K562 (cell line): ENCODE data around the gene CTDSP1. TPM values are rescaled to one million over a fixed set of nuclear protein-coding genes. Genes with fewer than 3 reads are reported as not detected.

Experiments
- BDP1 ChIP-seq: IDR thresholded peaks from 3 replicates; pipeline ENCODE4 v1.6.1; 2011; ENCODE audit not compliant: insufficient read length, insufficient read depth
- CBX8 ChIP-seq: fragments of 200-600 bp; sonication (generic); IDR thresholded peaks from 2 replicates; pipeline ENCODE4 v1.6.1; 2012; ENCODE audit warnings: borderline replicate concordance, mixed run types, low read depth, mild to moderate bottlenecking, moderate library complexity, mixed read lengths, low read length, control low read depth, inconsistent platforms; ENCODE audit not compliant: poor library complexity, severe bottlenecking; ENCODE audit errors: extremely low read depth
- DPF2 ChIP-seq: fragments of 450-650 bp; IDR thresholded peaks from 2 replicates; pipeline ENCODE4 v1.6.1; 2016
- GABPB1 ChIP-seq: sonication (generic); formaldehyde crosslinking; IDR thresholded peaks from 2 replicates; pipeline ENCODE4 v1.8.0; 2022; ENCODE audit warnings: mild to moderate bottlenecking, missing genetic modification reagents
- LARP7 ChIP-seq: fragments of 450-650 bp; IDR thresholded peaks from 2 replicates; pipeline ENCODE4 v1.6.1; 2016
- MCM7 ChIP-seq, 2 experiments: fragments of 450-650 bp; IDR thresholded peaks; 2 replicates each; pipeline ENCODE4 v1.6.1; 2016 to 2018
- MEF2D ChIP-seq: conservative IDR thresholded peaks from 2 replicates; pipeline ENCODE4 v1.6.1; 2016; ENCODE audit warnings: low read depth, missing genetic modification characterization, missing compliant biosample characterization
- PKNOX1 ChIP-seq: fragments of 450-650 bp; IDR thresholded peaks from 2 replicates; pipeline ENCODE4 v1.6.1; 2016
- PYGO2 ChIP-seq: fragments of 450-650 bp; IDR thresholded peaks from 2 replicates; pipeline ENCODE4 v1.6.1; 2016; ENCODE audit warnings: mild to moderate bottlenecking, missing genetic modification characterization, moderate library complexity, missing compliant biosample characterization
- RBM22 ChIP-seq: fragments of 200-400 bp; formaldehyde crosslinking; IDR thresholded peaks from 2 replicates; pipeline ENCODE4 v1.6.1; 2018; ENCODE audit warnings: low read length, low read depth; ENCODE audit not compliant: poor library complexity, severe bottlenecking
- SAFB ChIP-seq: fragments of 200-400 bp; formaldehyde crosslinking; IDR thresholded peaks from 2 replicates; pipeline ENCODE4 v1.6.1; 2017; ENCODE audit warnings: low read depth, low read length, borderline replicate concordance
- SAFB2 ChIP-seq: fragments of 200-400 bp; formaldehyde crosslinking; IDR thresholded peaks from 2 replicates; pipeline ENCODE4 v1.6.1; 2018; ENCODE audit warnings: borderline replicate concordance, low read length, low read depth, moderate library complexity; ENCODE audit not compliant: severe bottlenecking
- ZFP30 ChIP-seq: fragments of 250-450 bp; sonication (Bioruptor Pico); IDR thresholded peaks from 2 replicates; pipeline ENCODE4 v1.8.0; 2022; ENCODE audit warnings: moderate library complexity, mild to moderate bottlenecking, inconsistent platforms, borderline replicate concordance
- ZFP36 ChIP-seq: fragments of 150-350 bp; IDR thresholded peaks from 2 replicates; pipeline ENCODE4 v1.6.1; 2018; ENCODE audit warnings: low read length, low read depth; ENCODE audit not compliant: partially characterized antibody
- ZFP91 ChIP-seq: sonication (generic); formaldehyde crosslinking; IDR thresholded peaks from 2 replicates; pipeline ENCODE4 v1.8.0; 2022; ENCODE audit warnings: mild to moderate bottlenecking, missing genetic modification reagents
- ZNF407 ChIP-seq: fragments of 450-650 bp; IDR thresholded peaks from 2 replicates; pipeline ENCODE4 v1.6.1; 2016; ENCODE audit warnings: low read depth
- polyA plus RNA-seq, 8 experiments: library from polyadenylated mRNA; depleted of rRNA in 4 of 8; stranded (reverse) in 5 of 8; unstranded in 3 of 8; fragments of >200 nt; fragmentation: Nextera tagmentation in 2 of 8; fragmentation: Illumina TruSeq in 1 of 8; extraction: Ambion mirVana in 2 of 8; extraction: Trizol in 1 of 8; gene quantifications; 2 replicates each; pipeline versions ENCODE4 v1.2.1 to v1.2.3, GENCODE V29; 2011 to 2014; ENCODE audit warnings: inconsistent platforms in 1 of 8, missing spikeins in 1 of 8
- total RNA-seq, 7 experiments: library from RNA; depleted of rRNA in 6 of 7; stranded (reverse); fragments of >200 nt in 6 of 7; fragmentation: Illumina TruSeq in 2 of 7; extraction: Trizol in 2 of 7; gene quantifications; 2 replicates each; pipeline versions ENCODE4 v1.2.1 to v1.2.3, GENCODE V29; 2011 to 2021; ENCODE audit warnings: low replicate concordance in 1 of 7
- TF ChIP-seq, protein P1 (sequence below): fragments of 250-450 bp; sonication (Bioruptor Pico); IDR thresholded peaks from 2 replicates; pipeline ENCODE4 v1.8.0; 2022; ENCODE audit warnings: moderate library complexity, mild to moderate bottlenecking, inconsistent platforms

CTDSP1 gene
- total and polyA plus RNA-seq, 9 of the 15 experiments (the other 6 are each of a cell fraction or from before 2014, with no cell fraction given) = 2.4 to 74.8 (median 45.8) TPM

DNA sequence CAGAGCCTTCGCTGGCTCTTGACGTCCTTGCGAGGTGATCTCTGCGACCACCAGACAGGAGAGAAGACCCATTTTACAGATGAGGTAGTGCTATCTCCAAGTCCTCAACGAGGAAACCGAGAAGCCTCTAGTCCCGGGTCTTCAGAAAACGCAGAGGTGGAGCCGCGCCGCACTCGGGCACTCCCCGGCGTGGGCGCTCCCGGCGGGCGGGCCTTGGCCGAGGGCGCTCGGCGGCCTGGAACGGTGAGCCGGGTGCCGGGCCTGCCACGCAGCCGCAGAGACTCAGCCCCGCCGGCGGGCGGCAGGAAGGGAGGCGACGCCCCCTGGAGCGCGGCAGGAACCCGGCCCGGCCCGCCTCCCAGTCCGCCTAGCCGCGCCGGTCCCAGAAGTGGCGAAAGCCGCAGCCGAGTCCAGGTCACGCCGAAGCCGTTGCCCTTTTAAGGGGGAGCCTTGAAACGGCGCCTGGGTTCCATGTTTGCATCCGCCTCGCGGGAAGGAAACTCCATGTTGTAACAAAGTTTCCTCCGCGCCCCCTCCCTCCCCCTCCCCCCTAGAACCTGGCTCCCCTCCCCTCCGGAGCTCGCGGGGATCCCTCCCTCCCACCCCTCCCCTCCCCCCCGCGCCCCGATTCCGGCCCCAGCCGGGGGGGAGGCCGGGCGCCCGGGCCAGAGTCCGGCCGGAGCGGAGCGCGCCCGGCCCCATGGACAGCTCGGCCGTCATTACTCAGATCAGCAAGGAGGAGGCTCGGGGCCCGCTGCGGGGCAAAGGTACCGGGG, at the start of gene CTDSP1 (continued):
- TF ChIP-seq CBX8 (no peak), GABPB1 (CRISPR knock-in tag) (peak; percentile 33; the same call in 1 of the 2 replicates), PKNOX1 (no peak), ZFP91 (no peak), BDP1 (no peak), MEF2D (tag) (no peak), PYGO2 (no peak), ZFP36 (no peak), MCM7 (IDR thresholded peaks at IDR 0.05) (no peak), LARP7 (no peak), SAFB2 (no peak), ZFP30 (no peak), ZNF407 (no peak), RBM22 (no peak), SAFB (no peak), DPF2 (no peak)
- TF ChIP-seq, protein P1, sequence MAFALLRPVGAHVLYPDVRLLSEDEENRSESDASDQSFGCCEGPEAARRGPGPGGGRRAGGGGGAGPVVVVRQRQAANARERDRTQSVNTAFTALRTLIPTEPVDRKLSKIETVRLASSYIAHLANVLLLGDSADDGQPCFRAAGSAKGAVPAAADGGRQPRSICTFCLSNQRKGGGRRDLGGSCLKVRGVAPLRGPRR (CRISPR knock-in tag) = no peak
